ENCODE measurements around the gene PCMTD2.
"Not testable (repeated sequence)": the region's sequence is repeated elsewhere in the genome, so short reads cannot be mapped to it uniquely, and the experiment has no call there.

PCMTD2 gene

DNA sequence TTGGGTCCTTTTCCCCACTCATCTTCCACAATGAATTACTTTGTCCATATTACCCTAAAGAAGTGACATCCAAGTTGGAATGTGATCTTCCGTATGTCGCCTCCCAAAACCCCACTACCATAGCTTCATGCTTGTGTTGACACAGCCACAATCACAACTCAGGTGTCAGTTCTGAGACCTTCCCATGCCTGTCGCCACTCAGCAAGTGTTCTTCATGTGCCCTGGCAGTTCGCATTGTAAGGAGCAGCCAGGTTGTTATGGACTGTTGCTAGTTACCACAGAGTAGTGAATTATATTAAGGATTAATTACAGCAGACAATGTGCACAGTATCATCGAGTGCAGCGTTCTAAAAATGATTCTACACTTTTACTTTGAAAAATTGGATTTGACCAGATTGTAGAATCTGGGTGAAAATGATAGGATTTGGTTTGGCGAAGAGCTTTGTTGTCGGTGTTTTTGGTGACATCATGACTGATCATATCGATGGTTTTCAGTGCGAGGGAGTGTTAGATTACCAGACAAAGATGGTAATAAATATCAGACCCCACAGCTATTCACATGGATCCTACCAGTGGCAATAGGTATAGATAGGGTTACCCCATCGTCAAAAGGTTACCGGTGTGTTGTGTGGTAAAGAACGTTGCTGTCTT, 1.7 kb downstream of the PCMTD2 start:
- DNase-seq: no peak

DNA sequence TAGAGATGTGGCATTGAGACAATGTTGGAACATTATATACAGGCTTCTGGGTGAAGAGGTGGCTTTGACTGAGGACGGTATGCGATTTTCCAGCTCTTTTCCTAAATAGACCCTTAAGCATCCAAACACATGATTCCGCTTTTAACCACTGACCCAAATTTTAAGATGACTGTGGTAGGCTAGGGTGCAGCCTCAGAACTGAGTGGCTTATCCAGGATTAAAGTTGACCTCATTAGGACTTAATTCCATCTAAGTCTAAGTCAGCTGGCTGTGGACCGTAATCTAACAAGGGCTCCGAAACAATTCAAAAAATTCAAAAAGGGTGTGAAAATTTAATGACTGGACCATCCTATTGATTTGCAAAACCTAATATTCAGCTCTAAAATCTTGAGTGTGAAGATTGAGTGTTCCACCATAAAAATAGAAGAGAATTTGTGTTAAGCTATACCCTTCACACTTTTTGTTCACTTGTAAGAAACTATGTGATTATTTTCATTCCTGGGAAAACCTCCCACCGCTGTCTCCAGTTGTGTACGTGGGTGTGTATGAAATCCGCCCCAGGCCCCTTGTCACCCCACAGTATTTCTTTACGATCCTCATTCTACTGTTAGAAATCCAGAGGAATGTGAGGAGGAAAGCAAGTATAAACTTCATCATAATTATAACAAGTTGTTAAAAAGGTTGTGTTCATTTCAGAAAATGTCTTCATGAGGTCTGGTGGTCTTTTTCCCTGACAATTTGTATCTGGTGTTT, 2.7 kb downstream of the PCMTD2 start:
- DNase-seq: no peak

DNA sequence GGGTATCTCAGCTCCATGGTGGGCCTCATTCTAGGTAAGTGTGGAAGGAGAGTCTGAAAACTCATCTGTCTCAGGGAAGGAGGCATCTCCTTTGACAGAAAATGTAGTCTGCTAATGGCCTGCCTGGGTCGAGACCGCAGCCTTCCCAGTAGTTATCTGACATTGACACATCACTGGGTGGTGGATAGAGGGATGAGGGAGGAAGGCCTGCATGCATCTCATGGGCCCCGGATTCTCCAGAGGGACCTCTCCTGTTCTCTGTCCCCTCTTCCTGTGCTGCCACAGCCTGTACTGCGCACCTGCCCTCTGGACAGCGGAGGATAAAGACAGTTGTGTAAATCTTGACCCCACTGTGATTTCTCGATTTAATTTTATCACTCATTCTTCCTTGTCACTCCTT, 4.7 kb downstream of the PCMTD2 start:
- no peak for DNase-seq

DNA sequence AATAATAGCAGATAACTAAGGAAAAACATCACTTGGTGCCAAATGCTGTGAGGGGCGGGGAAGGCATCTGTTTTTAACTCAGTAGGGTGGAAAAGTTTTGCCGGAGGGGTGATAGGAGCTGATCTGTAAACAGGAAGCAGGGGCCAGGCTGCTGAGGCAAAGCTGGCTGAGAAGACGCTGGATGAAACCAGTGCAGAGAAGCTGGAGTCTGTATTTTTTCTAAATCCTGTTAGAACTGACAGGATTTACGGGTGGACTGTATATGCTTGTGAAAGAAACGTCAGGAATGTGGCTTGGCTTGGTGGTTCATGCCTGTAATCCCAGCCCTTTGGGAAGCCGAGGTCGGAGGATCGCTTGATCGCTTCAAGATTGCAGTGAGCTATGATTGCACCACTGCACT, 5.6 kb downstream of the PCMTD2 start:
- DNase-seq: no peak

DNA sequence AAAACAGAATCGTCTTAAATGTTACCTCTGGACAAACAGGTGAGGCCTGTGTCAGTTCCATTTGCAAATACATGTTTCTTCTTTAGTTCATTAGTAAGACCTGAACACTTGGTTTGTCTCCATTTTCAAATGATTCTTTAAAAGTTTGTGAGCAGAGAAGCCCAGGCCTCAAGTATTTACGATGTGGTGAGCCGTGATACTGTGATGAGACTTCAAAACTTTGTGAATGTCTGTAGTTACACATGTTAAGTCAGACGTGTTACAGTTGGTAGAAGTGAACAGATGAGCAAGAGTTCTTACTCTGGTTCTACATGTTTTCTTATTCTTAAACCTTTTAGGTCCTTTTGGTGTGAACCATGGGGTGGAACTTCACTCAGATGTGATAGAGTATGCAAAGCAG, 8.5 kb downstream of the PCMTD2 start:
- no peak for DNase-seq

DNA sequence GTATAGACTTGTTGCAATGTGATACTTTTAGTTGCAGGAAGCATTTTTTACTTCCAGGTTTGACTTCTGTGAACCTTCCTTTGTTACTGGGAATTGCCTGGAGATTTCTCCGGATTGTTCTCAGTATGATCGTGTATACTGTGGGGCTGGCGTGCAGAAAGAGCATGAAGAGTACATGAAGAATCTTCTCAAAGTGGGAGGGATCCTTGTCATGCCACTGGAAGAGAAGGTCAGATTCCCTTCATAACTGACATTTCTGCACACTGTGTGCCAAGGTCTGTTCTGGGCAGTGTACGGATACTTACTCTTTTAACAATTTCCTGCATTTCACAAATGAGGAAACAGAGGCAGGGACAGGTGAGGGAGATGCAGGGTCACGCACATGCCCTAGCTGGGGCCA, 9.7 kb downstream of the PCMTD2 start:
- DNase-seq: no peak

DNA sequence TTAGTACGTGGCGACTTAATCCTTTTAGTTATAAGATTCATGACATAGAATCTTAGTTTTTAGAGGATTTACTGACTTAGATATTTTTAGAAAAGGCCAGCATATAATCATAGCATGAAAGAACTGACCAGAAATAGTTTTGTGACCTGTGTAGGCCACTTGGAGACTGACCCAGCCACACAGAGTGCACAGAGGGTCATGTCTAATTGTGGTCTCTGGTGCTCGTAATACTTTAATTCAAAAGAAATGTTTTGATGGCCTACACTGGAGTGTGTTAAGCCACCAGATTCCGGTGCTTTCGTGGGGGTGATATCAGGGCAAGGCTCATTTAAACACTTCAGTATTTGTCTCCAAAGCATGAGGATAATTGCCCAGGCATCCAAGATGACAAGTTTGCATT, 11.4 kb downstream of the PCMTD2 start:
- no peak for DNase-seq

DNA sequence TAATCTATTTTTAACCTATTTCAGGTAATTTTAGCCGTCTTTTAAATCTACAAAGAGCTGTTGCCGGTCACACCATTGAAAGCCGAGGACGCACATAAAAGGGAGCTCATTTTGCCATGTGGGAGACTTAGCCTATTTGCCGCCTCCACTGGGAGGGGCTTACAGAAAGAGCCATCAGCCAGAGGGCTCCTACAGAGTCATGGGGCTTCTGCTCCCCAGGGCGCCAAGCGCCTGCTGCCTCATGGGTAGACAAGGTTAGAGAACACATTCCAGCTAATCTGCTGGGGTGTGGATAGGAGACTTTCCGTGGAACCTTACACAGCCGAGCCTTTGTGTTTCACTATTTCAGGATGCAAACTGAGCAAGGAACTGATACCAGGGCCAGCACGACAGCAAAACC, 12.6 kb downstream of the PCMTD2 start:
- DNase-seq: no peak

DNA sequence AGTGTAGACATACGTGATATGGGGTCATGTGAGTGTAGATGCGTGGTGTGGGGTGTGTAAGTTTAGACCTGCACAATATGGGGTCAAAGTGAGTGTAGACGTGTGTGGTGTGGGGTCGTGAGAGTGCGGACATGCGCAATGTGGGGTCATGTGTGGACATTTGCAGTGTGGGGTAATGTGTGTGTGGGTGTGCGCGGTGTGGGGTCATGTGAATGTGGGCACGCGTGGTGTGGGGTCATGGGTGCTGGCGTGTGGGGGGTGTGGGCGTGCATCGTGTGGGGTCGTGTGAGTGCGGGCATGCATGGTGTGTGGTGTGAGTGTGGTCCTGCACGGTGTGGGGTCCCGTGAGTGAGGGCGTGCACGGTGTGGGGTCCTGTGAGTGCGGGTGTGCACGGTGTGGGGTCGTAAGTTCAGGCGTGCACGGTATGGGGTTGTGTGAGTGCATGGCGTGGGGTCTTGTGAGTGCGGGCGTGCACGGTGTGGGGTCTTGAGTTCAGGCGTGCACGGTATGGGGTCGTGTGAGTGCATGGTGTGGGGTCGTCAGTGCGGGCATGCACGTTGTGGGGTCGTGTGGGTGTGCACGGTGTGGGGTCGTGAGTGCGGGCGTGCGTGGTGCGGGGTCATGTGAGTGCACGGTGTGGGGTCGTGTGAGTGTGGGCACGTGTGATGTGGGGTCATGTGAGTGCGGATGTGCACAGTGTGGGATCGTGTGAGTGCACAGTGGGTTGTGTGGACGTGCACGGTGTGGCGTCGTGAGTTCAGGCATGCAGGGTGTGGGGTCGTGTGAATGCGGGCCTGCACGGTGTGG, 14.3 kb downstream of the PCMTD2 start:
- no peak for DNase-seq

DNA sequence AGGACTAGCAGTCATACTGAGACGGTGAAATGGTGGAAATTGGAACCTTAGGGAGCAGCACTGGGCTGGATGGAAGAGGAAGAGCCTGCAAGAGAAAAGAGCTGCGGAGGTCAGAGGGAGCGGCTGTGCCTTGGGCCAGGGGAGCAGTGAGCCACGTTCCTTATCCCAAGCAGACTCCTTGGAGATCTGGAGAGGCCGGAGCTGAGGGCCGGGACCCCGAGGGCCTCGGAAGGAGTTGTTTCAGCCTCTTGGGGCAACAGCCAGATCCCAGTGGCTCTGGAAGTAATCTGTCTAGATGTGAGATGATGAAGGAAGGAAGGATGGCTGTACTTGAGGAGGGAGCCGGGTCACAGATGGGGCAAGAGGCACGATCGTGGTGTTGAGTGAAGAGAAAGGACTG, 16.1 kb downstream of the PCMTD2 start:
- no peak for DNase-seq

DNA sequence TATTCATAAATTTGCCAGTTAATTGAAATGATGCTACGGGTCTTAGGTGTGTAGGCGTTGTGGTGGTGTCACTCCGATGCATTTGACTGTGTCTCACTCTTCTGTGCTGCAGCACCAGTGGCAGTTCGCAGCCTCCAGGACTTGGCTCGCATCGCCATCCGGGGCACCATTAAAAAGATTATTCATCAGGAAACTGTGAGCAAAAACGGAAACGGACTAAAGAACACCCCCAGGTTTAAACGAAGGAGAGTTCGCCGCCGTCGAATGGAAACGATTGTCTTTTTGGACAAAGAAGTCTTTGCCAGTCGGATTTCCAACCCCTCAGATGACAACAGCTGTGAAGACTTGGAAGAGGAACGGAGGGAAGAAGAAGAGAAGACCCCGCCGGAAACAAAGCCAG, 17.6 kb downstream of the PCMTD2 start:
- DNase-seq: no peak

DNA sequence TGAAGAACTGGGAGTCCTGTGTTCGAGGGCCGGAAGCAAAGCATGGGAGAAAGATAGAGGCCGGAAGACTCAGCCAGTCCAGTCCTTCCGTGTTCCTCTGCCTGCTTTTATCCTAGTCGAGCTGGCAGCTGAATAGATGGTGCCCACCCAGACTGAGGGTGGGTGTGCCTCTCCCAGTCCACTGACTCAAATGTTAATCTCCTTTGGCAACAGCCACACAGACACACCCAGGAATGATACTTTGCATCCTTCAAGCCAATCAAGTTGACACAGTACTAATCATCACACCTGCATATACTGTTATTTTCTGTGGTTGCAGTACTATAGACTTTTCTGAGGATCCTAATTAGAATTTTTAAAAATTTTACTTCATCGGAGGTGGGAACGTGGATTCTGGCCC, 21.3 kb downstream of the PCMTD2 start:
- DNase-seq: no peak

DNA sequence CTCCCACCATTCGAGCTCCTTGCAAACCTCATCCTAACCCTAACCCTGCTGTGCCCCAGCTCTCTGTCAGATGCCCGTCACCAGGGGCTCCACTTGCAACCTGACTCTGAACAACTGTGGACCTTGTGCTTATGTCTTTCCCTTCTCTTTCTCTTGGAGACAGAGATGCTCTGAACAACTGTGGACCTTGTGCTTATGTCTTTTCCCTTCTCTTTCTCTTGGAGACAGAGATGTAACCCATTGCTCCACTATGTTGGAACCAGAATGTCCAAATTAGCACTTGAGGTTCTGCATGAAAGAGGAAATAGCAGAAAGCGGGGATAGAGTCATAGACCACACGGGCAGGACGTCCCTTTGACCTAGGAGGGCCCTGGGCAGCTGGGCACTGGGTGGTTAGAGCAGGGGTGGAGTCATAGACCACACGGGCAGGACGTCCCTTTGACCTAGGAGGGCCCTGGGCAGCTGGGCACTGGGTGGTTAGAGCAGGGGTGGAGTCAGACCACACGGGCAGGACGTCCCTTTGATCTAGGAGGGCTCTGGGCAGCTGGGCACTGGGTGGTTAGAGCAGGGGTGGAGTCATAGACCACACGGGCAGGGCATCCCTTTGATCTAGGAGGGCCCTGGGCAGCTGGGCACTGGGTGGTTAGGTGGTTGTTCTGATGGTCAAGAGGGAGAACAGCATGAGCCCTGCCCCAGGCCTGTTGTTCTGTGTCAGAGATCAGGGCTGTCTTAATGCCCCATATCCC, 22.2 kb downstream of the PCMTD2 start:
- DNase-seq: no peak

DNA sequence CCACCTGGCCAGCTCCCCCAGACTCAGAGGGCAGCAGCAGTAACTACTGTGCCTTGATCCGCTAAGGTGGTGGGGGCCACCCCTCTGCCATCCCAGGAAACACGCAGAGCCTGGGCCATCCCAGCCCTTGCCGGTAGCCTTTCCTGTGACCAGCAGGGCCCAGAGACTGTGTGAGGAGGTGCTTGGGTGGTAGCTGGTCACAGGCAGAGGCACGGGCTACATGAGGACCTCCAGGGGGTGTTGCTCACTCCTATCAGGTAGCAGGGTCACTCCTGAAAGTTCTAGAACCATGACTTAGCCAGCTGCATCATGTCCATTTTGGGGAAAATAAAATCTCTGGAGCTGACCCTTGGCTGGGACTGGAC, 22.8 kb downstream of the PCMTD2 start:
- DNase-seq: no peak

DNA sequence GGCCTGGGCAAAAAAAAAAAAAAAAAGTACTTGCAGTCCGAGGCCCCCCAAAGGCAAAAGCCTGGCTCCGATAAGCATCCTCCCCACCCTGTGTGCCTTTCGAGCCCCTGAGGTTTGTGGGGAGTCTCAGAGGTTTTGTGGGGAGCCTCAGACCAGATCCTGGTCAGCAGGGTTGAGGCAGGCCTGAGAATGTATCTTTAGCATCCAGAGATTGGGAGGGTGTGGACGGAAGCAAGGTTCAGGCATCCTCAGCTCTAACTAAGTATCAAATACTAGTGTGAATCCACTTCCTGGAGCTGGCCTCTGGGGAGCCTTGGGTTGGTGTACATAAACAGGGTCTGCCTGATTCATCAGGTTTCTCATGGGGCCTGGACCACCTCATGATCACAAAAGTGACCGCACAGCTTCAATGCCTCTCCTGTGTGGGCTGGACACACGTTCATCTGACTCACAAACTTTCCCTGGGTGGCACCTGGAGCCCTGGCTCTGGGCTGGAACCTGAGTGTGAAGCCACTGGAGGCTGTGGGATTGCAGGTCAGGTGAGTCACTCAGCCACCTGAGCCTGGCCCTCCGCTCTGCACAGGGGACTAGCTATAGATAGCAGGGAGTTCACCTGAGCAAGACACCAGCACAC, 24.4 kb downstream of the PCMTD2 start:
- DNase-seq: no peak

DNA sequence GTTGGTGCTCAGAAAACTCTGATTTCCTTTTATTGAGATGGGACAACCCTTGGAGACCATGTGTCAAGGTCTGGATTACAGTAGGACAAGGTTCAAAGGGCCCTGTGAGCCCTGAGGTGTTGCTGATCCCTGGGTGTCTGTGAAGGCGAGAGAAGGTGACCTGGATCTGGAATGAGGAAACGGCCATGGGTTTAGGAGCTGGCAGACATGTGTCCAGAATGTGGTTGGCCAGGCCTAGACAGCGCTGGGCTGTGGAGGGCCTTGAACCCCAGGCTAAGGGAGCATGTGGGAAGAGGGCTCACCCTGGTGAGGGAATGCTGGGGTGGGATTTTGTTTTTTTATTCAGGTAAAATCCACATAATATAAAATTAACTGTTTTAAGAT, 24.9 kb downstream of the PCMTD2 start:
- no peak for DNase-seq

DNA sequence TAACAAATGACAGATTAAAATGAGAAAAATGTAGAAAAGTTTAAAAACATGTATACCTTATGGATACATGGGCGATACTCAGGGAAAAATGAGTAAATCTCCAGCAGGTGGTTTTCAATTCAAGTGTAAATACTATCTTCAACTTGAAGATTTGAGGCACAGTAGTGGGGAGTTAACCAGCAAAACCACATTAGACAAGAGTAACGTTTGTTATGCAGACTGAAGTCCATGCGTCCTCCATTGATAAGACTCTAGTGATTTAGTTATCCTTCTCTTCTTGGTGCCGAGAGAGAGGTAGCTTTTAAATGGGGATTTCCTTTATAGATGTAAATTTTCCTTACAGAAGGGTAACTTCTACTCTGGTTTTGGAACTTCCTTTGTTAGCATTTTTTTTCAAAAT, 28.1 kb downstream of the PCMTD2 start:
- DNase-seq: no peak

DNA sequence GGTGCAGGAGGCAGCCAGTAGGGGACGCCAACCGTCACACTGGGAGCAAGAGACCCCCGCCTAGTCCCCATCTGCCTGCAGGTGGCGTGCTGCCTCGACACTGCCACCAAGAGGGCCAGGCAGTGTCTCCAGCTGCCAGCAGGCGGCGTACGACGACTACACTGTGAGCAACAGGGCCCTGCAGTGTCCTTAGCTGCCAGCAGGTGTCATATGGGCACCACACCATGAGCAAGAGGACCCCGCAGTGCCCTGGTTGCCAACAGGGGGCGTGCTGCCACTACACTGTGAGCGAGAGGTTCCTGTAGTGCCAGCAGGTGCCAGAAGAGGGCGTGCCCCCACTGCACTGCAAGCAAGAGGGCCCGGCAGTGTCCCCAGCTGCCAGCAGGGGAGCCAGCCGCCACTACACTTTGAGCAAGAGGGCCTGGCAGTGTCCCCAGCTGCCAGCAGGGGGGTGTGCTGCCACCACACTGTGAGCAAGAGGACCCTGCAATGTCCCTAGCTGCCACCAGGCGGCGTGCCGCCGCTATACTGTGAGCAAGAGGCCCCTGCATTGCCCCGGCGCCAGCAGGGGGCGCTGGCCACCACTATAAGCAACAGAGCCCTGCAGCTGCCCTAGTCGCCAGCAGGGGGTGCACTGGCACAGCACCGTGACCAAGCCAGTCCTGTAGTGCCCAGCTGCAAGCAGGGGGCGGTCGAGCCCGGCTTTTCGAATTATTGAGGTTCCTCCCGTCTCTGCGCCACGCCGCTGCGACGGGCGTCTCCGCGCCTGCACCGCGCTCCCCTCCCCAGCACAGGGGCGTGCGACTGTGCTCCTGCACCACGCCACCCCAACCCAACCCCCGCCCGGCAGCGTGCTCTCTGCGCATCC, 30.3 kb downstream of the PCMTD2 start:
- DNase-seq: peak; percentile 9

DNA sequence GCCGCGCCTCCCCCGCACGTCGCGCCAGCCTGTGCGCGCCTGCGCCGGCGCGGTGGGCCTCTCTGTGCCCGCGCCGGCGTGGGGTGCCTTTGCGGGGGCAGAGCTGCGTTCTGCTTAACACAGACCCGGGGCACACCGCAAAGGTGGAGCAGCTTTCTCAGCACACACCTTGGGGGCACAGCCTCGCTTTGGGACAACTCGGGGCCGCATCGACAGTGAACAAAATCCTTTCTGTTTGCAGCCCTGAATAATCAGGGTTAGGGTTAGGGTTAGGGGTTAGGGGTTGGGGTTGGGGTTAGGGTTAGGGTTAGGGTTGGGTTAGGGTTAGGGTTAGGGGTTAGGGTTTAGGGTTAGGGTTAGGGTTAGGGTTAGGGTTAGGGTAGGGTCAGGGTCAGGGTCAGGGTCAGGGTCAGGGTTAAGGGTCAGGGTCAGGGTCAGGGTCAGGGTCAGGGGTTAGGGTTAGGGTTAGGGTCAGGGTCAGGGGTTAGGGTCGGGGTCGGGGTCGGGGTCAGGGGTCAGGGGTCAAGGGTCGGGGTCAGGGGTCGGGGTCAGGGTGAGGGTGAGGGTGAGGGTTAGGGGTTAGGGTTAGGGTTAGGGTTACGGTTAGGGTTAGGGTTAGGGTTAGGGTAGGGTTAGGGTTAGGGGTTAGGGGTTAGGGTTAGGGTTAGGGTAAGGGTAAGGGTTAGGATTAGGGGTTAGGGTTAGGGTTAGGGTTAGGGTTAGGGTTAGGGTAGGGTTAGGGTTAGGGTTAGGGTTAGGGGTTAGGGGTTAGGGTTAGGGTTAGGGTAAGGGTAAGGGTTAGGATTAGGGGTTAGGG, 31.1 kb downstream of the PCMTD2 start:
- not testable (repeated sequence) for DNase-seq

DNA sequence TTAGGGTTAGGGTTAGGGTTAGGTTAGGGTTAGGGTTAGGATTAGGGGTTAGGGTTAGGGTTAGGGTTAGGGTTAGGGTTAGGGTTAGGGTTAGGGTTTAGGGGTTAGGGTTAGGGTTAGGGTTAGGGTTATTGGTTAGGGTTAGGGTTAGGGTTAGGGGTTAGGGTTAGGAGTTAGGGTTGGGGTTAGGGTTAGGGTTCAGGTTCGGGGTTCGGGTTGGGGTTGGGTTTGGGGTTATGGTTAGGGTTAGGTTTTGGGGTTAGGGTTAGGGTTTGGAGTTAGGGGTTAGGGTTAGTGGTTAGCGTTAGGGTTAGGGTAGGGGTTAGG, 31.7 kb downstream of the PCMTD2 start:
- not testable (repeated sequence) for DNase-seq

DNA sequence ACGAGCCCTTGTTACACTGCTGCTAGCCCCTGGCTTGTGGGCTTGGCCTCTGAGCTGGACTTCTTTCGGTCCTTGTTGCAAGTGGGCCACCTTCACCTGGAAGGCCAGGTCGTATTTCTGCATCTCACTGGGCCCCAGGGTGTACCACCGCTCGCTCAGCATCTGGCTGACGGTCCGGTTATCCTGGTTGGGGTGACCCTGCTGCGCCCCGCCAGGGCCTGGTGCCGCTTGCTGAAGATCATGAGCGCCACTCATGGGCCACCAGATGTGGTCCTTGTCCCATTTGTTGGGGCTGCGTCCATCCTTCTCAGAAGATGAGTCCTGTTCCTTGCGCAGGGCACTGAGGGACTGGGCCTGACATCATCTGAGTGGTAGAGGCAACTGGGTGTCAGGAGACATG, 36.6 kb downstream of the PCMTD2 start:
- not testable (repeated sequence) for DNase-seq
